Skeletal muscle cell (primary cell): ENCODE data around the gene DMBX1.

Experiments used
- DNase-seq: peaks from one replicate; pipeline ENCODE4 v3.0.0-alpha.2; 2010; ENCODE audit warnings: low read depth
- H3K4me3 ChIP-seq: 2 replicates; pipeline ENCODE4 v1.5.1; 2011; ENCODE audit warnings: low read depth, mild to moderate bottlenecking, control low read depth, low read length, moderate library complexity

Gene DMBX1

GRCh38 chr1:46479744-46480350, 9.8 kb upstream of the DMBX1 start:
- no peak for DNase-seq
- no peak overlapping the region for H3K4me3 ChIP-seq

- no peak for DNase-seq
- H3K4me3 ChIP-seq: no peak overlapping the region
These were observed 8.5 kb upstream of the DMBX1 start for GRCh38 chr1:46480959-46481646.

DNA sequence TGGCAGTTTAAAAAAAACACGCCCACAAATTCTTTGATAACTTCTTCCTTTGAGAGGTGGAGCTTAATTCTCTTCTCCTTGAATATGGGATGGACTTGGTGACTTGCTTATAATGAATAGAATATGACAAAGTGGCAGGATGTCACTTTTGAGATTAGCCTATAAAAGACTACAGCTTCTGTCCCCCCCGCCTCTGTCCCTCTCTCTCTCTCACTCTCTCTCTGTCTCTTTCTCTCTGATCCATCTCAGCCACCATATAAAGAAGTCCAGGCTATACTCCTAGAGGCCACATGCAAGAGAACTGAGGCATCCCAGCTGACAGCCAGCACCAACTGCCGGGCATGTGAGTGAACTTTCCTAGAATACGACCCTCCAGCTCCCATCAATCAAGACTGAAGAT, 7.7 kb upstream of the DMBX1 start:
- DNase-seq: no peak

DNA sequence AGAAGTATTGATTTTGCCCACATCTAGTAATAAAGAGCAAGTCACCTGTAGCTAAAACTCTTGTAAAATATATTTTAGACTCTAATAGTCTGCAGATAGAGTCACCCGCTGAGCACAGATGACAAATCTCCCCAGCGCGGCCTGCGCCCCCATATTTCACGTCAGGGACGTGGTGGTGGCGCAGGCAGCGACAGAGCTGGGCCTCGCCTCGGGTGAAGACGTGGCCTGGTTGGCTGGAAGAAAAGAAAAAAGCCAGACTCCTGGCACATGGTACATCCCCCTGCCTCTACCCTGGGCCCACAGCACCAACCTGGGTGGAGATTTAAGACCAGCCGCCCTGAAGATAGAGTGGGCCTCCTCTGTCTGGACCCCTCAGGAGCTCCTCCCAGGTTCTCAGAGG, 6.0 kb upstream of the DMBX1 start:
- DNase-seq: no peak
- H3K4me3 ChIP-seq: no peak overlapping the region

More for the DNA sequence above, 7.7 kb upstream of the DMBX1 start:
- no peak overlapping the region for H3K4me3 ChIP-seq

GRCh38 chr1:46484783-46485490, 4.7 kb upstream of the DMBX1 start:
- no peak overlapping the region for H3K4me3 ChIP-seq
- no peak for DNase-seq

DNA sequence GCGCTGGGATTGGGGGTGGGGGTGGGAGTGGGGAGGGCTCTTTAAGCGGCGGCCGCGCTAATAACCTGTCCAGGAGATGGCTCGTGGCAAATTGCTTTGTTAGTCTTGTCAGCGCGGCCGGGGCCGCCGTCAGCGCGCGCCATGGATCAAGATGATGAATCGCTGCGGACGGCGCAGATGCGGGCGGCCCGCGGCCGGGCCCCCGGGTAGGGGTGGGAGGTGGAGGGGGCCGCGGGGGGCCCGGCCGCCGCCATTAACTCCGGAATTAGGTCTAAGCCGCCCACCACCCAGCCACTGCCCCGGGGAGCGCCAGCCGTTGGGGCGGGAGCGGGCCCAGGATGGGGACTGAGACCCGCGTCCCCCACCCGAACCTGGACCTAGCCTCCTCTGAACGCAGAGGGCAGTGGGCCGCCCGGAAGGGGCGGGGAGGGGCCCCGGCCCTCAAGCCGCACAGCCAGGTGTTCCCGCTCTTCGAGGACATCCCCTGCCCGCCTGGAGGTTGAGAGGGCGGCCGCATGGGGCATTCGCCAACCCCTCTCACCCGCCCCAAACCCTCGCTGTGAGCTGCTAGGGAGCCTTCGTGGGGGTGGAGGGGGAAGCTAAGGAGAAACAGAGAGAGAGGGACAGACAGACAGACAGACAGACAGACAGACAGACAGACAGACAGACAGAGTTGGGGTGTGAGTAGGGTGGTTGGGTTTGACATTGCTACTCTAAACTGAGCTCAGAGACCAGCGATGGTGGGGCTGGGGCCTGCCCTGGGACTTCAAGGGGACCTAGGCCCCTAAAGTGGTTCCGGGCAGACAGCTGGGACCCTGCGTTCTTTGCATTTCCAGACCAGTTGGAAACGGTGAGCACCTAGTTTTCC, 3.8 kb upstream of the DMBX1 start:
- no peak for DNase-seq
- H3K4me3 ChIP-seq: no peak overlapping the region

- no peak overlapping the region for H3K4me3 ChIP-seq
- DNase-seq: no peak
These were observed 3.1 kb upstream of the DMBX1 start for GRCh38 chr1:46486432-46487015.

GRCh38 chr1:46487818-46488218, 1.8 kb upstream of the DMBX1 start:
- DNase-seq: no peak
- H3K4me3 ChIP-seq: no peak overlapping the region

DNA sequence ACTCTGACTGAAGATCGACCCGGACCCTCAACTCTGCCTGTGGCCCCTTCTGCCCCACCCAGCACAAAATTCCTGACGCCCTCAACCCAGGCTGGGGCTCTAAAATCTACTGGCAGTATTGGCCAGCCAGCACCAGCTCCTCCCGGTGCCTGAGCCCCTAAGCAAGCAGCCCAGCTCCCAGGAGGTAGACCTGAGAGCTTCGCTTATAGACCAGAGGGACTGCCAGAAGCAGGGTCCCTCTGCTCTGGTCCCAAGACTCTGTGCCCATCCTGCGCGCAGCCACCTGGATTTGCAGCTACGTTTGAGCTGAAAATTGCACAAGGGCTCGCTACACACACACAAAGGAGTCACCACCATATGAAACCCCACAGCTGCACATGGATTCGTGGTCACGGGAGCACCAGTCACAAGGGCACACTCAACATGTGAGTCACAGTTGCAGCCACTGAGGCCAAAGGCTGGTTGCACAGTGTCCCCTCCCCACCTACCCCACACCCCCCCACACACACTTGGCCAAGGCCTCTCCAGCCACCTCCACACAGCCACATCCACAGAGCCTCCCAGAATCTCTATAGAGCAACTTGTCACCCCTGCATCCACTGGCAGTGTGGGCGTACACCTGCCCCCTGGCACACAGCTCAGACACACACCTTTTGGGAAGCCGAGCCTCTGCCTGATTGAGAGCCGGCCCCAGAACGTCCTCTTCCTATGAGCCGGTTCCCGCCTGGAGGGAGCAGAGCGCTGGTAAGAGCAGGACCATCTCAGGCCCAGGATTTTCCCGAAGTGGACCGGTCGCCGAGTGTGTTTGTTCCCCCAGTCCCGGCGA, 1.1 kb upstream of the DMBX1 start:
- H3K4me3 ChIP-seq: no peak overlapping the region
- DNase-seq: no peak

DNA sequence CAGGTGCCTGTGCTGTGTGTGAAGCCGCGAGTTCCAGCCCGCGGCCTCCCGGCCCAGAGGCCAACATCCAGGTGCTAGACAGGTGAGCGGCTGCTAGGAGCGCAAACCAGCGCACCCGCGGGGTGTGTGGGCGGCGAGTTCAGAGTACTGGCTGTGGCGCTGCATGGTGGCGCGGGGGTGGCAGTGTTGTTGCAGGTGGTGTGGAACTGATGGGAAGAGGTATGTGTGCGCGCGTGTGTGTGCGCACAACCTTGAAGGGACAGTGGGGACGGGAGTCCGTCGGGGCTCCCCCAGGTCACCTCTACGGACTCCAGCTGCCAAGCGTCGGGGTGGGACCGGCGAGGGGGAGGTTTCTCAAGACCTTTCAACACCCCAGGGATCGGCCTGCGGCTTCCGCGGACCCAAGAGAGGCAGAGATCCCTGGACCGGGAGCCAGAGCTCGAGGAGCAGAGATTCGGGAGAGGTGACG, 433 bp upstream of the DMBX1 start:
- no peak overlapping the region for H3K4me3 ChIP-seq
- DNase-seq: no peak

GRCh38 chr1:46490406-46490655, 695 bp downstream of the DMBX1 start:
- no peak overlapping the region for H3K4me3 ChIP-seq

DNA sequence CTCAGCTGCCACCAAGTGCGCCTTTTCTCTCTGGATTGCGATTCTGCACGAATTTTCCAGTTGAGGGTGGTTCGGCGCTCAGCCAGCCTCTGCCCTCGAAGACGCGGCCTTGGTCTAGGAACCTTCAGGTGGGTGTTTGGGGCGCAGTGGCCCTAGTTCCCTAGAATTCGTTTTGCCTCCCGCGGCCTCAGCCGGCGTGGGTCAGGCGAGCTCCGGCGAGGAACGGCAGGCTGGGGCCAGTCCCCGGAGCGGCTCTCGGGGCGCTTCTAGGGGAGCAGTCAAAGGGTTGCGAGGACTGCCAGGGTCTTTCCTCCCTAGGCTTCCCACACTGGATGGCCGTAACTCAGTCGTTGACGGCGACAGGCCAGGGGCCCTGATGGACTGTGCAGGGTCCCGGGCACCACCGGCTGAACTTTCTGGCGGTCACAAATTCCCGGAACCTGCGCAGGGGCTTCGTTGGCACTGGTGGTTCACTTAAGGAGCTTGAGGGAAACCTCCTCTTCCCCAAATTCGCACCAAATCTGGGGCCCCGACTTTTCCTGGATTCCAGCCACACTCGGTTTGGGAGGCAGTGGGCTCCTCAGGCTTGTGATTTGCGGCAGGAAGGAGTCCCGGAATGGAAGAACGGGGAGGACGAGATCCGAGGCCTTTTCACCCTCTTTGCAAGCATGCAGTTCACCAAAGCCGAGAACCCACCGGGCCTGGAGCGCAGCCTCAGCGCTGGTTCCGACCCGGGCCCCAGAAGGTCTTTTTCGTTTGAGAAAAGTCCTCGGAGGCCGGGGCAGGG, 1.2 kb downstream of the DMBX1 start:
- H3K4me3 ChIP-seq: no peak overlapping the region
- DNase-seq: no peak

More at GRCh38 chr1:46490406-46490655, 695 bp downstream of the DMBX1 start:
- no peak for DNase-seq

DNA sequence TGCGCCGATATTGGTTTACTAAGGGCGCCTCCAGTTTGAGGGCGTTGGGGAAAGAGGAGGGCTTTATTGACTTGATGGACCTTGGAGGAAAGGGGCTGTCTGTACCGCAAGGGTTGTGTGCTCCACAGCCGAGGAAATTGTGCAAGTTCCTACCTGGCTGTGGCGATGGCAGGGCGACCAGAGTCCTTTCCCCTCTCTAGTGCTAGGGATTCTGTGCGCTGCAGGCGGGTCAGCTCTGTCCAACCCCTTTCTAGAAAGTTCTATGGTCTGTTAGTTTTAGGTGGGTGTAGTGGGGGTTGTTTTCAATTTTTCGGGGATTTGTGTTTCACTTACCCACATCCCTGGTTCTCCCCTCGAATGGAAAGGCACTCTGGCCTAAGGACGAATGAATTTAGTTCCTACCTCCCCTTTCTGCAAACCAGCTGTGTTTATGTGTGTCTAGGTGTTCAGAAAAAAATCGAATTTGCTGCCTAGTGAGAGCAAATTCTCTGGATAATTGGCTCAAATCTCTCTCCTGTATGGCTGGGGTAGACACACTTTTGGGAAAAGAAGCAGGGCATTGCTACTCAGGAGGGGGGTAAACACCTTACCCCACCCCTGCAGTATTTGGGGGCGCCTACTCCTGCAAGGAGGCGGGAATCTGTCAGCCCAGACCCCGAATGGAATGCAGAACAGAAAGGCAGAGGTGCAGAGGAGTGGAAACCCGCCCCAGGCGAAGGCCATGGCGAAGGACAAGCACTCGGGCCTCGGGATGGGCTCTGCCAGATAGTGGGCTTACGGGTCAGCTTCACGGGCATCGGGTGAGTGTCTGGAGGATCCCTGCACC, 2.0 kb downstream of the DMBX1 start:
- DNase-seq: no peak
- H3K4me3 ChIP-seq: no peak overlapping the region

GRCh38 chr1:46492269-46492853, 2.7 kb downstream of the DMBX1 start:
- DNase-seq: no peak
- H3K4me3 ChIP-seq: no peak overlapping the region

GRCh38 chr1:46492871-46493270, 3.2 kb downstream of the DMBX1 start:
- no peak overlapping the region for H3K4me3 ChIP-seq
- DNase-seq: no peak

DNA sequence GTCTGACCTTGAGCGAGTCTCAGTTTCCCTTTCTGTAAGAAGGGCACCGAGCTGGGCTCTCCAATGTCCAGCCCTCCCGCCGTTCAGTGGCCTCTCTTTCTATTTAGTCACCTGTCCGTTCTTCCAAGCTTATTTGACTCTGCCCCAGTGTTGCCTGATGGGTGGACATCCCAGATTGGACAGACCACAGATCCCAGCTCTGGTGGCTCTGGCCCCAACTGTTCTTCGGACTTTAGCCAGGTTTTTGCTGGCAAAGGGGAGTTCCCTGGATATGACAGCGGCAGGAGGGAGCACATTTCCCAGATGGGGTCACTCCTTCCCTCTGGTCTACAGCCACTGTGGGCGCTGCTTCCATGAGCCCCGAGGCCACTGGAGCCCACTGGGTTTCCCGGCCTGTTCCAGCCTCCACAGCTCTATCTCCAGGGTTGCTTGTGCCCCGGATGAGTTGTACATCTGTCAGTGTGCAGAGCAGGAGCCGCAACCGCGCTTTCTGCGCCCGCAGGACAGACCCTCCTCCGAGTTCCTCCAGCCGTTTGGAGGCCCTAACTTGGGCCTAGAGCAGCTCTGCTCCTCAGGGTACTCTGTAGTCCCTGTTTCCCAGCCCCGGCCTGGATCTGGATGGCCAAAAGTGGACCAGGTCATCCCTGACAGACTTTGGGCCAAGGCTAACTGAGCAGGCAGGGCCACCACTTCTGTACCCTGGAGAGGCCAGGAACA, 3.8 kb downstream of the DMBX1 start:
- H3K4me3 ChIP-seq: no peak overlapping the region
- DNase-seq: no peak
